HepG2 (cell line): ENCODE results near the gene EXOSC9. TPM values are rescaled to one million over a fixed set of nuclear protein-coding genes. Genes with fewer than 3 reads are reported as not detected.

Source experiments
- ATAC-seq: fragments of 200-7000 bp; cut with Tn5 transposase; 3 replicates; pipeline ENCODE4 v1.9.1; 2020; ENCODE audit warnings: mild to moderate bottlenecking, moderate library complexity
- BruUV-seq: library from RNA; stranded (reverse); fragments of 400-500 nt; replicated peaks from 2 replicates; lab custom pipeline; 2021; lab: Mats Ljungman, UMichigan
- CTCF ChIA-PET: fragments of 300-600 bp; formaldehyde crosslinking; extraction: SDS; loops from one replicate; lab custom pipeline; 2021; ENCODE audit warnings: low total read pairs, inconsistent platforms, low intra/inter-chr PET ratio; lab: Yijun Ruan, JAX
- POLR2A ChIA-PET: fragments of 350-600 bp; sonication (Branson Sonifier 250); formaldehyde crosslinking; loops from one replicate; lab custom pipeline; 2020; ENCODE audit warnings: antibody characterized with exemption, inconsistent platforms; lab: Yijun Ruan, JAX
- DNase-seq: peaks from one replicate; pipeline ENCODE4 v3.0.0-alpha.2; 2015; ENCODE audit warnings: low spot score
- FAIRE-seq: peaks from 3 replicates; lab custom pipeline; 2011; peaks lifted over from hg19 to GRCh38; lab: Jason Lieb, UNC
- H2AFZ ChIP-seq: one replicate; pipeline ENCODE4 v1.6.1; 2011; ENCODE audit warnings: low read length, inconsistent platforms
- H3K27ac ChIP-seq: fragments of 300-600 bp; 3 replicates; pipeline ENCODE4 v1.8.0; 2011; ENCODE audit warnings: mixed run types, mild to moderate bottlenecking, mixed read lengths, low read length, inconsistent platforms; ENCODE audit not compliant: insufficient read depth; ENCODE audit errors: extremely low read length
- H3K27me3 ChIP-seq, 2 experiments: fragments of 200-600 bp in 1 of 2; 2 replicates in 1 of 2; 3 replicates in 1 of 2; pipeline versions ENCODE4 v1.6.0 to v1.8.0; 2011; ENCODE audit warnings: low read length in 2 of 2, mild to moderate bottlenecking in 2 of 2, moderate library complexity in 2 of 2, inconsistent platforms in 1 of 2; ENCODE audit not compliant: insufficient read depth in 2 of 2, control insufficient read depth in 1 of 2
- H3K36me3 ChIP-seq, 2 experiments: fragments of 200-600 bp in 1 of 2; replicated peaks in 1 of 2; 2 replicates in 1 of 2; 3 replicates in 1 of 2; pipeline versions ENCODE4 v1.5.1 to v1.8.0; 2011; ENCODE audit warnings: low read length in 2 of 2, inconsistent platforms in 1 of 2; ENCODE audit not compliant: insufficient read depth in 2 of 2, control insufficient read depth in 1 of 2
- H3K4me1 ChIP-seq: 2 replicates; pipeline ENCODE4 v1.5.1; 2012; ENCODE audit warnings: low read length, inconsistent platforms; ENCODE audit not compliant: insufficient read depth
- H3K4me2 ChIP-seq: 2 replicates; pipeline ENCODE4 v1.6.0; 2011; ENCODE audit warnings: low read depth, low read length, inconsistent platforms
- H3K4me3 ChIP-seq, 3 experiments: fragments of 200-600 bp in 1 of 3; sonication (generic), shearing (Covaris generic) in 1 of 3; replicated peaks in 1 of 3; 2 replicates each; pipeline ENCODE4 v1.5.1; 2011 to 2016; ENCODE audit warnings: low read length in 3 of 3, inconsistent platforms in 2 of 3, low read depth in 2 of 3, mild to moderate bottlenecking in 2 of 3, control low read depth in 1 of 3, mixed read lengths in 1 of 3; ENCODE audit not compliant: insufficient read depth in 1 of 3
- H3K79me2 ChIP-seq: one replicate; pipeline ENCODE4 v1.6.1; 2011; ENCODE audit warnings: low read length, inconsistent platforms; ENCODE audit not compliant: insufficient read depth
- H3K9ac ChIP-seq: 2 replicates; pipeline ENCODE4 v1.6.0; 2011; ENCODE audit warnings: mild to moderate bottlenecking, low read depth, low read length, inconsistent platforms; ENCODE audit not compliant: insufficient read depth
- H3K9me3 ChIP-seq: 2 replicates; pipeline ENCODE4 v1.5.1; 2012; ENCODE audit warnings: mild to moderate bottlenecking, low read length
- H4K20me1 ChIP-seq: 2 replicates; pipeline ENCODE4 v1.6.0; 2011; ENCODE audit warnings: inconsistent platforms, mild to moderate bottlenecking, low read length, moderate library complexity; ENCODE audit not compliant: insufficient read depth
- FOXC1 ChIP-seq: sonication (generic); formaldehyde crosslinking; IDR thresholded peaks from 2 replicates; pipeline ENCODE4 v1.8.0; 2022; ENCODE audit warnings: mild to moderate bottlenecking, missing genetic modification reagents, borderline replicate concordance
- ISX ChIP-seq: sonication (generic); formaldehyde crosslinking; conservative IDR thresholded peaks from 2 replicates; pipeline ENCODE4 v1.5.0; 2020; ENCODE audit warnings: missing genetic modification reagents
- KLF9 ChIP-seq: IDR thresholded peaks from 2 replicates; pipeline ENCODE4 v1.6.1; 2016; ENCODE audit warnings: low read depth
- NBN ChIP-seq: fragments of 450-650 bp; conservative IDR thresholded peaks from 2 replicates; pipeline ENCODE4 v1.6.1; 2017
- SMYD3 ChIP-seq: sonication (generic); formaldehyde crosslinking; IDR thresholded peaks from 2 replicates; pipeline ENCODE4 v1.8.1; 2023; ENCODE audit warnings: mild to moderate bottlenecking, missing genetic modification reagents
- ZFP82 ChIP-seq: sonication (generic); formaldehyde crosslinking; IDR thresholded peaks from 2 replicates; pipeline ENCODE4 v1.5.1; 2020; ENCODE audit warnings: mild to moderate bottlenecking, missing genetic modification reagents, borderline replicate concordance
- ZNF343 ChIP-seq: sonication (generic); formaldehyde crosslinking; IDR thresholded peaks from 2 replicates; pipeline ENCODE4 v1.4.0; 2020; ENCODE audit warnings: mild to moderate bottlenecking, missing genetic modification reagents
- whole genome bisulfite sequencing: methylation state at CpG from one replicate; pipeline ENCODE4 v1.1.6; 2017; ENCODE audit warnings: low lambda C conversion rate; 5-methylcytosine and 5-hydroxymethylcytosine counted together
- in situ Hi-C: cut with HindIII; loops from 2 replicates; pipeline ENCODE4 v1.10.0; 2017; ENCODE audit warnings: low pct_unique_long_range_greater_than_20kb; ENCODE audit not compliant: extremely low pct_ligation_motif_present
- intact Hi-C: fragments of 100-400 bp; cut with micrococcal nuclease; formaldehyde crosslinking; loops from one replicate; pipeline ENCODE4 v1.10.0; 2022; ENCODE audit not compliant: unreplicated experiment
- polyA plus RNA-seq, 8 experiments: library from polyadenylated mRNA; depleted of rRNA in 3 of 8; stranded (reverse) in 7 of 8; unstranded in 1 of 8; fragments of >200 nt; fragmentation: Illumina TruSeq in 4 of 8; extraction: Trizol in 4 of 8; gene quantifications; 2 replicates each; pipeline versions ENCODE4 v1.2.1 to v1.2.3, GENCODE V29; 2011 to 2016; ENCODE audit warnings: low read depth in 4 of 8, missing spikeins in 1 of 8, mixed read lengths in 1 of 8; ENCODE audit not compliant: insufficient read depth in 1 of 8
- total RNA-seq, 5 experiments: library from RNA; depleted of rRNA; stranded (reverse); fragments of >200 nt; fragmentation: Illumina TruSeq; extraction: Trizol; gene quantifications; 2 replicates each; pipeline ENCODE4 v1.2.3, GENCODE V29; 2016; ENCODE audit warnings: low read depth in 1 of 5
- TF ChIP-seq, protein P1 (sequence below): sonication (generic); formaldehyde crosslinking; IDR thresholded peaks from 2 replicates; pipeline ENCODE4 v1.5.0; 2020; ENCODE audit warnings: missing genetic modification reagents
- TF ChIP-seq, protein P2 (sequence below): sonication (generic); formaldehyde crosslinking; IDR thresholded peaks from 2 replicates; pipeline ENCODE4 v1.4.0; 2020; ENCODE audit warnings: missing genetic modification reagents

EXOSC9 gene
- total and polyA plus RNA-seq, 2 of the 13 experiments (the other 11 are each of a cell fraction or from before 2014, with no cell fraction given): 26.0 to 48.0 TPM

DNA sequence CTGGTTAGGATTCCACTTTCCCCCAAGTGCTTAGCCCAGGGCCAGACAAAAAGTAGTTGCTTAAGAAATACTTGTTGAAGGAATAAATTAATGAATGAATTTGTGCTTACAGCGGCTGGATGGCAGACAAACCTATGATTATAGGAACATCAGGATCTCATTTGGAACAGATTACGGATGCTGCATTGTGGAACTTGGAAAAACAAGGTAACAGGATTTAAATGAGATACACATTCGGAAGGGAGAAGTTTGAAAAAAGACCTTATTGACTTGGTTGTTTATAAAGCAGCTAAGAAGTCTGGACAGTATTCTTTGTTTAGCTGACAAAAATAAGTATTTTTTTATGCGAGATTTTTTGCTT lies 572 bp downstream of the EXOSC9 start:
- Histone ChIP-seq H2AFZ (peak overlapping the region; percentile 20), H3K79me2 (peaks cover 19% of the 10 kb centered on the region), H3K4me2 (peak overlapping the region; percentile 97), H3K36me3 (peaks cover 6 to 18% of the 10 kb centered on the region in 2 experiments; a peak in 4 of 5 replicates), H3K27ac (peak overlapping the region; percentile 93), H3K9me3 (no peaks in the 10 kb centered on the region), H3K4me3 (peak overlapping the region; percentile 79 to 86 (median 84)), H3K4me1 (peaks cover 43% of the 10 kb centered on the region), H3K27me3 (no peaks in the 10 kb centered on the region; a peak in 1 of 5 replicates), H3K9ac (peak overlapping the region; percentile 87), H4K20me1 (no peaks in the 10 kb centered on the region)
- FAIRE-seq (peak; percentile 28), DNase-seq (no peak), ATAC-seq (no peak)
- in situ Hi-C loops (no loop called here), intact Hi-C loops (loop anchor here (1.0 to 5.0 kb wide), 2 partner anchors 22 to 124 kb away; partner anchors contain the start of gene CCNA2)
- ChIA-PET CTCF (no interaction called here), POLR2A (interaction anchor here (0.7 to 2.6 kb wide), 8 partner anchors 9 to 106 kb away, joined by 3 to 14 read pairs (median 4); partner anchors contain the start of genes ANXA5, BBS7 and CCNA2)
- 4% methylated on average over 4 of the region's 4 CpGs for WGBS
- no peak for TF ChIP-seq ZNF343
- TF ChIP-seq ZFP82 (CRISPR knock-in tag): no peak
- no peak for TF ChIP-seq KLF9 (CRISPR knock-in tag)
- no peak for TF ChIP-seq NBN
- TF ChIP-seq, protein P1, sequence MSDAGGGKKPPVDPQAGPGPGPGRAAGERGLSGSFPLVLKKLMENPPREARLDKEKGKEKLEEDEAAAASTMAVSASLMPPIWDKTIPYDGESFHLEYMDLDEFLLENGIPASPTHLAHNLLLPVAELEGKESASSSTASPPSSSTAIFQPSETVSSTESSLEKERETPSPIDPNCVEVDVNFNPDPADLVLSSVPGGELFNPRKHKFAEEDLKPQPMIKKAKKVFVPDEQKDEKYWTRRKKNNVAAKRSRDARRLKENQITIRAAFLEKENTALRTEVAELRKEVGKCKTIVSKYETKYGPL: no peak
- TF ChIP-seq, protein P2, sequence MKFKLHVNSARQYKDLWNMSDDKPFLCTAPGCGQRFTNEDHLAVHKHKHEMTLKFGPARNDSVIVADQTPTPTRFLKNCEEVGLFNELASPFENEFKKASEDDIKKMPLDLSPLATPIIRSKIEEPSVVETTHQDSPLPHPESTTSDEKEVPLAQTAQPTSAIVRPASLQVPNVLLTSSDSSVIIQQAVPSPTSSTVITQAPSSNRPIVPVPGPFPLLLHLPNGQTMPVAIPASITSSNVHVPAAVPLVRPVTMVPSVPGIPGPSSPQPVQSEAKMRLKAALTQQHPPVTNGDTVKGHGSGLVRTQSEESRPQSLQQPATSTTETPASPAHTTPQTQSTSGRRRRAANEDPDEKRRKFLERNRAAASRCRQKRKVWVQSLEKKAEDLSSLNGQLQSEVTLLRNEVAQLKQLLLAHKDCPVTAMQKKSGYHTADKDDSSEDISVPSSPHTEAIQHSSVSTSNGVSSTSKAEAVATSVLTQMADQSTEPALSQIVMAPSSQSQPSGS: no peak
- TF ChIP-seq ISX (CRISPR knock-in tag): no peak
- no peak for TF ChIP-seq SMYD3 (CRISPR knock-in tag)
- TF ChIP-seq FOXC1 (CRISPR knock-in tag): no peak
- BruUV-seq: TSS peak; percentile 64
